ENCODE data around the gene SMARCD2.
"Not testable (repeated sequence)": the region's sequence is repeated elsewhere in the genome, so short reads cannot be mapped to it uniquely, and the experiment has no call there.

The SMARCD2 gene

GRCh38 chr17:63816669-63817068 is 25.8 kb downstream of the SMARCD2 start:
- H3K9me3 Mint-ChIP-seq = no peaks in the 10 kb centered on the region
- H3K27ac Mint-ChIP-seq = no peak overlapping the region
- H3K4me3 Mint-ChIP-seq = no peak overlapping the region
- peaks cover 11% of the 10 kb centered on the region for H3K4me1 Mint-ChIP-seq (ENCODE audit: low read depth)
- H3K36me3 Mint-ChIP-seq (ENCODE audit: low read depth) = peaks cover 98% of the 10 kb centered on the region
- no peaks in the 10 kb centered on the region for H3K27me3 Mint-ChIP-seq

GRCh38 chr17:63816123-63816522 is 26.4 kb downstream of the SMARCD2 start:
- Mint-ChIP-seq H3K4me1 (ENCODE audit: low read depth) (peaks cover 9% of the 10 kb centered on the region), H3K9me3 (no peaks in the 10 kb centered on the region), H3K27me3 (no peaks in the 10 kb centered on the region), H3K27ac (peak overlapping the region; percentile 63), H3K36me3 (ENCODE audit: low read depth) (peaks cover 98% of the 10 kb centered on the region), H3K4me3 (no peak overlapping the region)

- Mint-ChIP-seq H3K9me3 (no peaks in the 10 kb centered on the region), H3K36me3 (ENCODE audit: low read depth) (peaks cover 91% of the 10 kb centered on the region), H3K27me3 (no peaks in the 10 kb centered on the region), H3K4me1 (ENCODE audit: low read depth) (peaks cover 24% of the 10 kb centered on the region), H3K27ac (no peak overlapping the region), H3K4me3 (no peak overlapping the region)
Observed at GRCh38 chr17:63809970-63810369, 32.5 kb downstream of the SMARCD2 start.

GRCh38 chr17:63805591-63805990 is 36.9 kb downstream of the SMARCD2 start:
- no peak overlapping the region for H3K27ac Mint-ChIP-seq
- H3K9me3 Mint-ChIP-seq = no peaks in the 10 kb centered on the region
- H3K4me3 Mint-ChIP-seq = no peak overlapping the region
- peaks cover 24% of the 10 kb centered on the region for H3K4me1 Mint-ChIP-seq (ENCODE audit: low read depth)
- H3K27me3 Mint-ChIP-seq = no peaks in the 10 kb centered on the region
- H3K36me3 Mint-ChIP-seq (ENCODE audit: low read depth) = peaks cover 76% of the 10 kb centered on the region

GRCh38 chr17:63804328-63804727 is 38.2 kb downstream of the SMARCD2 start:
- Mint-ChIP-seq H3K9me3 (no peaks in the 10 kb centered on the region), H3K4me1 (ENCODE audit: low read depth) (peaks cover 17% of the 10 kb centered on the region), H3K4me3 (no peak overlapping the region), H3K27me3 (no peaks in the 10 kb centered on the region), H3K36me3 (ENCODE audit: low read depth) (peaks cover 76% of the 10 kb centered on the region), H3K27ac (no peak overlapping the region)

- H3K9me3 Mint-ChIP-seq = no peaks in the 10 kb centered on the region
- no peaks in the 10 kb centered on the region for H3K27me3 Mint-ChIP-seq
- H3K4me3 Mint-ChIP-seq = no peak overlapping the region
- H3K36me3 Mint-ChIP-seq (ENCODE audit: low read depth) = peaks cover 70% of the 10 kb centered on the region
- no peaks in the 10 kb centered on the region for H3K4me1 Mint-ChIP-seq (ENCODE audit: low read depth)
- no peak overlapping the region for H3K27ac Mint-ChIP-seq
Observed at GRCh38 chr17:63800783-63801182, 41.7 kb downstream of the SMARCD2 start.

- no peaks in the 10 kb centered on the region for H3K27me3 Mint-ChIP-seq
- peaks cover 72% of the 10 kb centered on the region for H3K36me3 Mint-ChIP-seq (ENCODE audit: low read depth)
- H3K4me3 Mint-ChIP-seq = no peak overlapping the region
- H3K27ac Mint-ChIP-seq = no peak overlapping the region
- H3K4me1 Mint-ChIP-seq (ENCODE audit: low read depth) = no peaks in the 10 kb centered on the region
- no peaks in the 10 kb centered on the region for H3K9me3 Mint-ChIP-seq
Observed at GRCh38 chr17:63798572-63799106, 43.8 kb downstream of the SMARCD2 start.

- H3K9me3 Mint-ChIP-seq; H3K4me1 Mint-ChIP-seq (ENCODE audit: low read depth); H3K4me3 Mint-ChIP-seq; H3K27me3 Mint-ChIP-seq; H3K27ac Mint-ChIP-seq: not testable (repeated sequence)
- peaks cover 79% of the 10 kb centered on the region for H3K36me3 Mint-ChIP-seq (ENCODE audit: low read depth)
Observed at GRCh38 chr17:63796375-63796774, 46.1 kb downstream of the SMARCD2 start.

- no peaks in the 10 kb centered on the region for H3K27me3 Mint-ChIP-seq
- H3K4me1 Mint-ChIP-seq (ENCODE audit: low read depth) = no peaks in the 10 kb centered on the region
- H3K27ac Mint-ChIP-seq = no peak overlapping the region
- H3K4me3 Mint-ChIP-seq = no peak overlapping the region
- H3K9me3 Mint-ChIP-seq = no peaks in the 10 kb centered on the region
- peaks cover 55% of the 10 kb centered on the region for H3K36me3 Mint-ChIP-seq (ENCODE audit: low read depth)
Observed at GRCh38 chr17:63792055-63792729, 50.3 kb downstream of the SMARCD2 start.

GRCh38 chr17:63790057-63790456 is 52.4 kb downstream of the SMARCD2 start:
- Mint-ChIP-seq H3K4me3 (no peak overlapping the region), H3K36me3 (ENCODE audit: low read depth) (peaks cover 46% of the 10 kb centered on the region), H3K9me3 (no peaks in the 10 kb centered on the region), H3K27me3 (no peaks in the 10 kb centered on the region), H3K4me1 (ENCODE audit: low read depth) (peaks cover 4% of the 10 kb centered on the region), H3K27ac (no peak overlapping the region)

GRCh38 chr17:63786971-63787711 is 55.3 kb downstream of the SMARCD2 start:
- no peaks in the 10 kb centered on the region for H3K27me3 Mint-ChIP-seq
- peaks cover 34% of the 10 kb centered on the region for H3K36me3 Mint-ChIP-seq (ENCODE audit: low read depth)
- H3K4me3 Mint-ChIP-seq = no peak overlapping the region
- no peaks in the 10 kb centered on the region for H3K9me3 Mint-ChIP-seq
- peaks cover 21% of the 10 kb centered on the region for H3K4me1 Mint-ChIP-seq (ENCODE audit: low read depth)
- H3K27ac Mint-ChIP-seq = no peak overlapping the region

- no peak overlapping the region for H3K4me3 Mint-ChIP-seq
- H3K27ac Mint-ChIP-seq = no peak overlapping the region
- no peaks in the 10 kb centered on the region for H3K27me3 Mint-ChIP-seq
- H3K36me3 Mint-ChIP-seq (ENCODE audit: low read depth) = peaks cover 31% of the 10 kb centered on the region
- peaks cover 22% of the 10 kb centered on the region for H3K4me1 Mint-ChIP-seq (ENCODE audit: low read depth)
- no peaks in the 10 kb centered on the region for H3K9me3 Mint-ChIP-seq
Observed at GRCh38 chr17:63786117-63786516, 56.4 kb downstream of the SMARCD2 start.

- H3K27ac Mint-ChIP-seq = no peak overlapping the region
- no peaks in the 10 kb centered on the region for H3K9me3 Mint-ChIP-seq
- no peaks in the 10 kb centered on the region for H3K27me3 Mint-ChIP-seq
- peaks cover 35% of the 10 kb centered on the region for H3K36me3 Mint-ChIP-seq (ENCODE audit: low read depth)
- H3K4me3 Mint-ChIP-seq = no peak overlapping the region
- H3K4me1 Mint-ChIP-seq (ENCODE audit: low read depth) = peaks cover 28% of the 10 kb centered on the region
Observed at GRCh38 chr17:63785556-63785955, 56.9 kb downstream of the SMARCD2 start.

GRCh38 chr17:63783522-63783921 is 59.0 kb downstream of the SMARCD2 start:
- peaks cover 45% of the 10 kb centered on the region for H3K4me1 Mint-ChIP-seq (ENCODE audit: low read depth)
- H3K27ac Mint-ChIP-seq = peak overlapping the region; percentile 21
- H3K9me3 Mint-ChIP-seq = no peaks in the 10 kb centered on the region
- H3K27me3 Mint-ChIP-seq = no peaks in the 10 kb centered on the region
- H3K4me3 Mint-ChIP-seq = no peak overlapping the region
- peaks cover 47% of the 10 kb centered on the region for H3K36me3 Mint-ChIP-seq (ENCODE audit: low read depth)

Measured in stimulated activated naive CD8-positive, alpha-beta T cell treated with anti-CD3 and anti-CD28 coated beads, Interleukin-15, Interleukin-2, amounts not matched to agents 100 ng/mL and 50 ng/mL, for 24 hours (primary cell).